ENCODE results near the gene ARFIP2. TPM values are rescaled to one million over a fixed set of nuclear protein-coding genes. Genes with fewer than 3 reads are reported as not detected.

ARFIP2 gene
- total and polyA plus RNA-seq, 2 donors (not counting 3 experiments of a cell fraction or from before 2014, with no cell fraction given): 48.4 to 62.9 TPM

DNA sequence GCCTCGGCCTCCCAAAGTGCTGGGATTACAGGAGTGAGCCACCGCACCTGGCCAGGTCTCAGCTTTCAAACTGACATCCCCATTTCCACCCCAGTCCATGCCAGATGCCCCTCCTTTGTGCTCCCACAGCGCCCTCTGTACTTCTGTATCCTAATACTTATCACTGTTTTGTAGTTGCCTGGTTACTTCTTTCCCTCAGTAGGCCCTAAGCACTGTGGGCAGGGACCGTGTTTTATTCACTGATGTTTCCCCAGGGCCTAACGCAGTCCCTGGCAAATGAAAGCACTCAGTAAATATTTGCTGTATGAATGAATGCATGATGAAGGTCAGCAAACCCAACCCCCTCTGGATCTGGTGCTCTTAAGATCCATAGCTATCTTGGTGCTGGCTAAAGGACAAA, 5.2 kb downstream of the ARFIP2 start:
- no peaks in the 10 kb centered on the region for H4K20me1 ChIP-seq (replicated peaks; ENCODE audit: control insufficient read depth, extremely low read depth, insufficient read depth, low read length)
- ChIA-PET CTCF (interaction anchor here (0.8 to 3.5 kb wide), 4 partner anchors 30 to 97 kb away, joined by 3 to 32 read pairs (median 7); no protein-coding TSS in a partner anchor), POLR2A (no interaction called here)
- H3K4me1 ChIP-seq (ENCODE audit: control insufficient read depth, extremely low read depth, insufficient read depth, low read length): peaks cover 20% of the 10 kb centered on the region
- FAIRE-seq: no peak
- no peak overlapping the region for H3K9ac ChIP-seq (replicated peaks; ENCODE audit: extremely low read depth, insufficient read depth, low read length)
- H3K27ac ChIP-seq (ENCODE audit: insufficient read depth, low read depth, low read length): no peak overlapping the region
- no peak overlapping the region for H3K4me2 ChIP-seq (ENCODE audit: insufficient read depth, low read length)
- no peak overlapping the region for H2AFZ ChIP-seq (ENCODE audit: low read depth, low read length)
- no peaks in the 10 kb centered on the region for H3K9me1 ChIP-seq (replicated peaks; ENCODE audit: control insufficient read depth, extremely low read depth, insufficient read depth, low read length)
- DNase-seq (ENCODE audit: low read depth, low spot score): no peak
- intact Hi-C loops (cut with micrococcal nuclease) (loop anchor here (2.0 kb wide), 1 partner anchor 143 kb away; the partner anchor contains the start of gene TPP1), dilution Hi-C loops (cut with MboI; ENCODE audit: extremely low pct_ligation_motif_present, low sequenced_read_pairs) (no loop called here)
- no peaks in the 10 kb centered on the region for H3K27me3 ChIP-seq (ENCODE audit: control insufficient read depth in 2 of 2, insufficient read depth in 2 of 2, low read length in 2 of 2)
- H3K4me3 ChIP-seq (replicated peaks in 1 of 3; ENCODE audit: insufficient read depth in 1 of 3, low read depth in 1 of 3, low read length in 3 of 3): no peak overlapping the region
- H3K36me3 ChIP-seq (ENCODE audit: control insufficient read depth in 2 of 2, extremely low read depth in 1 of 2, insufficient read depth in 2 of 2, low read length in 2 of 2): peaks cover 2 to 16% of the 10 kb centered on the region in 2 experiments
- peaks cover 21% of the 10 kb centered on the region for H3K79me2 ChIP-seq (ENCODE audit: control insufficient read depth, insufficient read depth, low read length)
- TF ChIP-seq FOS (IDR thresholded peaks at IDR 0.05; ENCODE audit: borderline replicate concordance, insufficient read depth, low read length): no peak
- TF ChIP-seq JUN (IDR thresholded peaks at IDR 0.05; ENCODE audit: borderline replicate concordance, insufficient read depth, insufficient read length, low read depth): no peak
- TF ChIP-seq EZH2 (IDR thresholded peaks at IDR 0.05; ENCODE audit: borderline replicate concordance, low read depth, low read length, severe bottlenecking): no peak
- TF ChIP-seq POLR2A (IDR thresholded peaks at IDR 0.05; ENCODE audit: low read depth, low read length): peak; percentile 1
- TF ChIP-seq, protein P1, sequence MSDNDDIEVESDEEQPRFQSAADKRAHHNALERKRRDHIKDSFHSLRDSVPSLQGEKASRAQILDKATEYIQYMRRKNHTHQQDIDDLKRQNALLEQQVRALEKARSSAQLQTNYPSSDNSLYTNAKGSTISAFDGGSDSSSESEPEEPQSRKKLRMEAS (IDR thresholded peaks at IDR 0.05; ENCODE audit: insufficient read depth, insufficient read length): no peak
- BruUV-seq (replicated peaks): no TSS peak
- no peaks in the 10 kb centered on the region for H3K9me3 ChIP-seq (replicated peaks; ENCODE audit: control insufficient read depth, insufficient read depth, low read length)

DNA sequence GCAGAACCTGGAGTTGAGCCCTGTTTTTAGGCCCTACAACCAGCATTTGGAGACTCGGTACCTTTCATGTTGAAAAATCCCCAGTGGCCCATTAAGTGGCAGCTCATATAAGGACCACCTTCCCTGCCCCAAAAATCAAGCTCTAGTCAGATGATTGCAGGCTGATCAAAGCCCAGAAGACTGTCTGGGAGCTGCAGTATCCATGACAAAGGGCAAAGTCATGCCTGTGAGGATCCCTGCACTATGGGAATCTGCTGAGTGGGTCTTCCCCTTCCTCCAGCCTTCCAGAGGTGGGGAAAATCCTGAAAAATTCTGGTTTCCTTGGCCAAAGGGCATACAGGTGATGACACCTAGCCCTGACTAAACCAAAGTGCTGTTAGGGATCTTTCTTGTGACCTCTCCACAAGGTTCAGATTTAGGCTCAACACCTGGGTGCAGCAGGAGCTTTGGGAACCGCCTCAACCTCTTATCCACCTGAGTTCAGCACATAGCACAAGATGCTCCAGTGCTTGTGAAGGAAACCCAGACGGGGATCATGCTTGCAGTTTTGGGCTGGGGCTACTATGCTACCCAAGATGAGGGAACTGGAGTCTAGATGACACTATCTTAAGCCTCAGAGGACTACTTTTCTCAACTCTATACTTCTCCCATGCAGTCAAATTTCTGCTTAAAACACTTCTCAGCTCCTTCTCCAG, 6.2 kb downstream of the ARFIP2 start:
- Histone ChIP-seq H3K4me2 (ENCODE audit: insufficient read depth, low read length) (no peak overlapping the region), H3K27ac (ENCODE audit: insufficient read depth, low read depth, low read length) (no peak overlapping the region), H3K9me1 (replicated peaks; ENCODE audit: control insufficient read depth, extremely low read depth, insufficient read depth, low read length) (no peaks in the 10 kb centered on the region), H4K20me1 (replicated peaks; ENCODE audit: control insufficient read depth, extremely low read depth, insufficient read depth, low read length) (no peaks in the 10 kb centered on the region), H3K36me3 (ENCODE audit: control insufficient read depth in 2 of 2, extremely low read depth in 1 of 2, insufficient read depth in 2 of 2, low read length in 2 of 2) (peaks cover 2 to 16% of the 10 kb centered on the region in 2 experiments), H3K4me1 (ENCODE audit: control insufficient read depth, extremely low read depth, insufficient read depth, low read length) (peaks cover 13% of the 10 kb centered on the region), H3K79me2 (ENCODE audit: control insufficient read depth, insufficient read depth, low read length) (peaks cover 11% of the 10 kb centered on the region), H3K9me3 (replicated peaks; ENCODE audit: control insufficient read depth, insufficient read depth, low read length) (no peaks in the 10 kb centered on the region), H3K27me3 (ENCODE audit: control insufficient read depth in 2 of 2, insufficient read depth in 2 of 2, low read length in 2 of 2) (no peaks in the 10 kb centered on the region), H2AFZ (ENCODE audit: low read depth, low read length) (no peak overlapping the region), H3K4me3 (replicated peaks in 1 of 3; ENCODE audit: insufficient read depth in 1 of 3, low read depth in 1 of 3, low read length in 3 of 3) (no peak overlapping the region), H3K9ac (replicated peaks; ENCODE audit: extremely low read depth, insufficient read depth, low read length) (no peak overlapping the region)
- TF ChIP-seq EZH2 (IDR thresholded peaks at IDR 0.05; ENCODE audit: borderline replicate concordance, low read depth, low read length, severe bottlenecking): no peak
- TF ChIP-seq MYC (IDR thresholded peaks at IDR 0.05; ENCODE audit: low read depth, low read length): no peak
- no peak for TF ChIP-seq POLR2AphosphoS5 (IDR thresholded peaks at IDR 0.05; ENCODE audit: insufficient read depth, low read depth, low read length)
- ChIA-PET POLR2A (no interaction called here), CTCF (interaction anchor here (0.6 to 3.5 kb wide), 5 partner anchors 10 to 96 kb away, joined by 3 to 32 read pairs (median 3); no protein-coding TSS in a partner anchor)
- dilution Hi-C loops (cut with MboI; ENCODE audit: extremely low pct_ligation_motif_present, low sequenced_read_pairs): no loop called here
- FAIRE-seq: no peak
- no TSS peak for BruUV-seq (replicated peaks)
- DNase-seq (ENCODE audit: low read depth, low spot score): no peak
- intact Hi-C loops (cut with micrococcal nuclease): loop anchor here (2.0 to 5.0 kb wide), 3 partner anchors 144 to 243 kb away; partner anchors contain the start of genes FHIP1B and TPP1
